Activated naive CD4-positive, alpha-beta T cell treated with anti-CD3 and anti-CD28 coated beads, Interleukin-2, amount 10 ng/mL, durations not matched to agents 7 days and 5 days (primary cell): ENCODE data around the gene RAB30.
"Not testable (repeated sequence)": the region's sequence is repeated elsewhere in the genome, so short reads cannot be mapped to it uniquely, and the experiment has no call there.

Source experiments
- CTCF ChIA-PET: fragments of 350-600 bp; sonication (Branson Sonifier 250); formaldehyde crosslinking; loops from one replicate; lab custom pipeline; 2021; ENCODE audit warnings: antibody characterized with exemption; lab: Charles Lee
- DNase-seq: peaks from one replicate; pipeline ENCODE4 v3.0.0-alpha.2; 2020
- H3K27ac Mint-ChIP-seq: one replicate; pipeline ENCODE4 v1.8.0; 2021; ENCODE audit warnings: mild to moderate bottlenecking, moderate library complexity, mixed read lengths
- H3K27me3 Mint-ChIP-seq: one replicate; pipeline ENCODE4 v1.8.0; 2021; ENCODE audit warnings: mild to moderate bottlenecking, mixed read lengths
- H3K36me3 Mint-ChIP-seq: one replicate; pipeline ENCODE4 v1.8.0; 2021; ENCODE audit warnings: mixed read lengths
- H3K4me1 Mint-ChIP-seq: one replicate; pipeline ENCODE4 v1.8.0; 2021; ENCODE audit warnings: mixed read lengths
- H3K4me3 Mint-ChIP-seq: one replicate; pipeline ENCODE4 v1.8.0; 2021; ENCODE audit warnings: mild to moderate bottlenecking, moderate library complexity, mixed read lengths
- H3K9me3 Mint-ChIP-seq: one replicate; pipeline ENCODE4 v1.8.0; 2021; ENCODE audit warnings: mixed read lengths

The RAB30 gene

GRCh38 chr11:83024270-83024854 is 47.3 kb downstream of the RAB30 start:
- H3K27ac Mint-ChIP-seq: no peak overlapping the region
- peaks cover 4% of the 10 kb centered on the region for H3K36me3 Mint-ChIP-seq
- H3K9me3 Mint-ChIP-seq: no peaks in the 10 kb centered on the region
- peaks cover 15% of the 10 kb centered on the region for H3K4me1 Mint-ChIP-seq
- no peaks in the 10 kb centered on the region for H3K27me3 Mint-ChIP-seq
- no peak overlapping the region for H3K4me3 Mint-ChIP-seq
- CTCF ChIA-PET: interaction anchor here (0.7 kb wide), 1 partner anchor 18 kb away, joined by 3 read pairs; no protein-coding TSS in a partner anchor
- no peak for DNase-seq

- no peak overlapping the region for H3K4me3 Mint-ChIP-seq
- CTCF ChIA-PET: interaction anchor here (1.1 kb wide), 1 partner anchor 8 kb away, joined by 3 read pairs; no protein-coding TSS in a partner anchor
Observed at GRCh38 chr11:83023410-83023809, 48.3 kb downstream of the RAB30 start.

DNA sequence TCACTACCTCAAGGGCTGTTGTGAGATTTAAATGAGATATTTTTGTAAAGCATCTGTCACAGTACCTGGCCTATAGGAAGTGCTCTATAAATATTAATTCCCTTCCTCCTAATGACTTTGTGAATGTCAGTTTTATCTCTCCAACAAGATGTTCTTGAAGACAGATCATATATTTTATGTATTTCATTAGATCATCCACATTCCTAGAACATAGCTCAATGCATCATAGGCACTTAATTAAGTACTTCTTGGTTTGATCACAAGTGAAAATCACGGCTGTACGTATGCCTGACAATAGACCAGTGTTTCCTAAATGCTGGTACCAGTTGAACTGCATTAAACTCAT is 49.9 kb downstream of the RAB30 start:
- Mint-ChIP-seq H3K4me3 (no peak overlapping the region), H3K9me3 (no peaks in the 10 kb centered on the region), H3K4me1 (peaks cover 15% of the 10 kb centered on the region), H3K27me3 (no peaks in the 10 kb centered on the region), H3K36me3 (peaks cover 4% of the 10 kb centered on the region), H3K27ac (no peak overlapping the region)
- CTCF ChIA-PET: no interaction called here
- DNase-seq: no peak

More at GRCh38 chr11:83023410-83023809, 48.3 kb downstream of the RAB30 start:
- DNase-seq: no peak
- Mint-ChIP-seq H3K27me3 (no peaks in the 10 kb centered on the region), H3K27ac (no peak overlapping the region), H3K36me3 (peaks cover 4% of the 10 kb centered on the region), H3K9me3 (no peaks in the 10 kb centered on the region), H3K4me1 (peaks cover 15% of the 10 kb centered on the region)

DNA sequence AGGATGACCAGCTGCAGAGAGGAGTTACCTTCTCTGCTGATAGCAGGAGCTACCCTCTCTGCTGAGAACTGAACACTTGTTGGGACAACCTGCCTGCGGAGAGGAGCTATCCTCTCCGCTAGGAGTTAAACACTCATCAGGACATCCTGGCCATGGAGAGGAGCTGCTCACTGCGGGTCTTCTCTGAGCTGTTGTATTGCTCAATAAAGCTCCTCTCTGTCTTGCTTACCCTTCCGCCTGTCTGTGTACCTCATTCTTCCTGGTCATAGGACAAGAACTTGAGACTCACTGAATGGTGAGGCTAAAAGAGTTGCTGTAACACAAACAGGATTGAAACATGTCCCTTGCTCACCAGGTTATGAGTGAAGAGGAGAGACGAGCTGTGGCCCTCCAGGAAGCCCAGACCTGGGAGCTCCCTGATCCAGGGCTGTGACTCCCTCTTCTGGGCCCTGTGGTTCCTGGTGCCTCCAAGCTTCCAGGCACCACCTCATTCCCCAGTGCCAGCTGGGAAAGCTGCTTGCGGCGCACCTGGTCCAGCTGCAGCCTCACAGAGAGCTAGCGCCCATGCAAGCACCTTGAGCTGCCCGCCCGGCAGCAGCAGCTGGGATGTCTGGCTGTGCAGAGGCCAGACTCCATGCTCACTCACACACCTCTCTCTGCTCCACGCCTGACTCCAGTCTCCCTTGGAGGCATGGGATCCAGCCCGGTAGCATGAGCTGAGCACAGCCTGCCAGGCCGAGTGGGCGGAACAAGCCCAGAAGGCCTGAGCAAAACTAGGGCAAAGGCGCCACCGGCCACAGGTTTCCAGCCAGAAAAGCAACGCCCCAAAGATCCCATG is 50.5 kb downstream of the RAB30 start:
- peaks cover 15% of the 10 kb centered on the region for H3K4me1 Mint-ChIP-seq
- H3K9me3 Mint-ChIP-seq: no peaks in the 10 kb centered on the region
- DNase-seq: no peak
- CTCF ChIA-PET: no interaction called here
- H3K27me3 Mint-ChIP-seq: no peaks in the 10 kb centered on the region
- no peak overlapping the region for H3K27ac Mint-ChIP-seq
- H3K4me3 Mint-ChIP-seq: no peak overlapping the region
- peaks cover under 1% of the 10 kb centered on the region for H3K36me3 Mint-ChIP-seq

DNA sequence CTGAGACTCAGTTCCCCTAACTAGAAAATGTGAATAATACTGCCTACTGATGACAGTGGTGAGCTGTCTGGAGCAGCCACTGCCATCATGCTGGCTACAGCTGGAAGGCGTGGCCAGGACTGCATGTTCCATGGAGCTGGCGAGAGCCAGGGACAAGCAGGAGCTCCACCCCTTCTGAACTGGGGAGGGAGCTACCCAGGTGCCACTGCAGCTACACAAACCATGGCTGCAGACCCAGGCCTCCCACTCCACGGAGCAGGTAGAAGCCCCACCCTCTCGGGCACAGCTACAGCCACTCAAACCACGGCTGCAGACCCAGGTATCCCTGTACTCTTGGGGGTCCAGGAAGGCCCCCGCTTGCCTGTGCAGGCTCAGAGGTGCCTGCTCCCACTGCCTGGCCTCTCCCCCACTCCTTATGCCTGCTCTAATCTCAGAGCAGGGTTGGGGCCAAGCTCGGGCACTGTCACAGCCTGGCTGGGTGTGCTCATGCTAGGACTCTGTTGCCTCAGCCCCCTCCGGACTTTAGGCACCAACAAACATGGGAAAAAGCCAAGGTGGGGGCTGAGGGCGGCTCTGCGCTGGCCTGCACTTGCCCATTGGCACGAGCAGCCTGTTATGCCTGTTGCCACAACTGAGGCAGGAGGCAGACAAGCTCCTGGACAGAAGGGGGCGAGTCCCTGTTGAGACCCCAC is 51.7 kb downstream of the RAB30 start:
- H3K27me3 Mint-ChIP-seq: no peaks in the 10 kb centered on the region
- H3K36me3 Mint-ChIP-seq: no peaks in the 10 kb centered on the region
- CTCF ChIA-PET: no interaction called here
- no peaks in the 10 kb centered on the region for H3K9me3 Mint-ChIP-seq
- H3K4me1 Mint-ChIP-seq: peaks cover 10% of the 10 kb centered on the region
- H3K27ac Mint-ChIP-seq: no peak overlapping the region
- H3K4me3 Mint-ChIP-seq: no peak overlapping the region
- no peak for DNase-seq

DNA sequence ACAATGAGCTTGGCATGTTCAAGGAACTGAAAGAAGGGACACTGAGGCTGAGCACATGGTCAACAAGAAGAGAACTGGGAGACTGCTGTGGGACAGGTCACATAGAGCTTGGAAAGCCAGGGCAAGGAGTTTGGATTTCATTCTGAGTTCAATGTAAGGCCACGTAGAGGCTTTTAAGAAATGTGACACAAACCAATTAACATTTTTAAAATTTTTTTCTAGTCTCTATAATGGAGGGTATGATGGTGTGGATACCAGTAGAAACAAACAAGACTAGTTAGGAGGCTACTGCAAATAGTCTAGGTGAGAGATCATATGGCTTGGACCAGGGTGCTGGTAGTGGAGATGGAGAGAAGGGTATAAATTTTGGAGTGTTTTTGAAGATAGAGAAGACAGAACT is 56.7 kb downstream of the RAB30 start:
- Mint-ChIP-seq H3K4me1 (peaks cover 11% of the 10 kb centered on the region), H3K36me3 (no peaks in the 10 kb centered on the region), H3K27ac (no peak overlapping the region)

DNA sequence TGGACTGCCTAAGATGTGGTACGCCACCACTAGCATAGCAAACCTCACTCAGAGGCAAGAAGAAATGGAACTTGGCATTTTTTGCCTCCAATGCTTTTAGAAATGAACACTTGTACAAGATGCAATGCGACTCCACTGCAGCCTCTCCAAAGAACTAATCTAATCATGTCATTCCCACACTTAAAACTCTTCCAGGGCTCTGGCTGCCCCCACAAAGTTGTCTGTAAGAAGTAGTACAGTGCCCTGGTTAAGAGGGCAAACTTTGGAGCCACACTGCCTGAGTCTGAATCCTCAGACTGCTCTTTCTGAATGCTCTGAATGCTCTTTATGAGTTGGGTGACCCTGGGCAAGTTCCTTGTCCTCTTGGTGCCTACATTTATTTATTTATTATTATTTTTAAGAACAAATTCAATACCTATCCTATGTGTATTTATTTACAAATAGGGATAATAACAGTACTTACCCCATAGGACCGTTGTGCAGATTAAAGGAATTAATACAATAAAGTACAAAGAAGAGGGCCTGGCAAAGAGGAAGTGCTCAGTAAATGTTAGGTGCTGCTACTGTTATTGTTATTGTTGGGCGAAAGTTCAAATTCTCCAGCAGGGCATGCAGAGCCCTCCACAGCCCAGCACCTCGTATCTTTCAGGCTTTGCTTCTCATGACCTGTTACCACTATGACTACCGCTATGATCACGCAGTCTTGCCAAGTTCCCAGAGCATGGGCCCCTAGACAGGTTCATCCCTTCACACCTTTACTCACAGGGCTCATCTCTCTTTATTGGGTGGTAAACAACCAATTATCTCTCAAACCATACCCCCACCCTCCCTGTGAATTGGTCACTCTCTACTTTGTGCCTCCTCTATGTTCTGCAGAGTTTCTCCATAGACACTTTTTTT is 59.3 kb downstream of the RAB30 start:
- Mint-ChIP-seq H3K27ac (no peak overlapping the region), H3K4me1 (peaks cover 26% of the 10 kb centered on the region), H3K27me3 (peaks cover 5% of the 10 kb centered on the region), H3K36me3 (peaks cover 7% of the 10 kb centered on the region), H3K4me3 (no peak overlapping the region), H3K9me3 (no peaks in the 10 kb centered on the region)
- CTCF ChIA-PET: no interaction called here
- no peak for DNase-seq

More for the DNA sequence above, 56.7 kb downstream of the RAB30 start:
- Mint-ChIP-seq H3K4me3 (no peak overlapping the region), H3K9me3 (no peaks in the 10 kb centered on the region), H3K27me3 (peaks cover 5% of the 10 kb centered on the region)
- no peak for DNase-seq
- CTCF ChIA-PET: interaction anchor here (1.4 kb wide), 1 partner anchor 9 kb away, joined by 3 read pairs; no protein-coding TSS in a partner anchor

GRCh38 chr11:83011333-83012167 is 60.1 kb downstream of the RAB30 start:
- H3K4me3 Mint-ChIP-seq: no peak overlapping the region
- no peak for DNase-seq
- H3K9me3 Mint-ChIP-seq: no peaks in the 10 kb centered on the region
- peaks cover 7% of the 10 kb centered on the region for H3K36me3 Mint-ChIP-seq
- CTCF ChIA-PET: no interaction called here
- peaks cover 5% of the 10 kb centered on the region for H3K27me3 Mint-ChIP-seq
- peaks cover 35% of the 10 kb centered on the region for H3K4me1 Mint-ChIP-seq
- no peak overlapping the region for H3K27ac Mint-ChIP-seq

GRCh38 chr11:83009999-83010398 is 61.7 kb downstream of the RAB30 start:
- peaks cover 7% of the 10 kb centered on the region for H3K36me3 Mint-ChIP-seq
- H3K27ac Mint-ChIP-seq: no peak overlapping the region
- no peak for DNase-seq
- H3K4me1 Mint-ChIP-seq: peaks cover 44% of the 10 kb centered on the region
- H3K4me3 Mint-ChIP-seq: no peak overlapping the region
- no peaks in the 10 kb centered on the region for H3K9me3 Mint-ChIP-seq
- peaks cover 5% of the 10 kb centered on the region for H3K27me3 Mint-ChIP-seq
- CTCF ChIA-PET: no interaction called here

DNA sequence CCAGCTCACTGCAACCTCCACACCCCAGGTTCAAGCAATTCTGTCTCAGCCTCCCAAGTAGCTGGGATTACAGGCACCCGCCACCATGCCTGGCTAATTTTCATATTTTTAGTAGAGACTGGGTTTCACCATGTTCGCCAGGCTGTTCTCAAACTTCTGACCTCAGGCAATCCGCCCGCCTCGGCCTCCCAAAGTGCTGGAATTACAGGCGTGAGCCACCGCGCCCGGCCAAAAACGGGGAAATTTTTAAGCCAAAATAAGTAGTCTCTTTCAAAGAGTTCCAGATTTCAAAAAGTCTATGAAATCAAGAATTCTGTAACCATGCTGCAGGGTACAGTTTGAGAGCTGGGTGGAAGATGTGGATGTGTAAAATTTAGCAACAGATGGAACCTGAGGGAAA is 62.6 kb downstream of the RAB30 start:
- peaks cover 44% of the 10 kb centered on the region for H3K4me1 Mint-ChIP-seq
- DNase-seq, H3K9me3 Mint-ChIP-seq, CTCF ChIA-PET, H3K27me3 Mint-ChIP-seq, H3K27ac Mint-ChIP-seq, H3K36me3 Mint-ChIP-seq, H3K4me3 Mint-ChIP-seq: not testable (repeated sequence)

- H3K9me3 Mint-ChIP-seq: no peaks in the 10 kb centered on the region
- H3K4me3 Mint-ChIP-seq: no peak overlapping the region
- CTCF ChIA-PET: no interaction called here
- no peaks in the 10 kb centered on the region for H3K27me3 Mint-ChIP-seq
- no peak for DNase-seq
- peaks cover 40% of the 10 kb centered on the region for H3K4me1 Mint-ChIP-seq
- no peak overlapping the region for H3K27ac Mint-ChIP-seq
- H3K36me3 Mint-ChIP-seq: peaks cover 7% of the 10 kb centered on the region
Observed at GRCh38 chr11:83008581-83008923, 63.1 kb downstream of the RAB30 start.

DNA sequence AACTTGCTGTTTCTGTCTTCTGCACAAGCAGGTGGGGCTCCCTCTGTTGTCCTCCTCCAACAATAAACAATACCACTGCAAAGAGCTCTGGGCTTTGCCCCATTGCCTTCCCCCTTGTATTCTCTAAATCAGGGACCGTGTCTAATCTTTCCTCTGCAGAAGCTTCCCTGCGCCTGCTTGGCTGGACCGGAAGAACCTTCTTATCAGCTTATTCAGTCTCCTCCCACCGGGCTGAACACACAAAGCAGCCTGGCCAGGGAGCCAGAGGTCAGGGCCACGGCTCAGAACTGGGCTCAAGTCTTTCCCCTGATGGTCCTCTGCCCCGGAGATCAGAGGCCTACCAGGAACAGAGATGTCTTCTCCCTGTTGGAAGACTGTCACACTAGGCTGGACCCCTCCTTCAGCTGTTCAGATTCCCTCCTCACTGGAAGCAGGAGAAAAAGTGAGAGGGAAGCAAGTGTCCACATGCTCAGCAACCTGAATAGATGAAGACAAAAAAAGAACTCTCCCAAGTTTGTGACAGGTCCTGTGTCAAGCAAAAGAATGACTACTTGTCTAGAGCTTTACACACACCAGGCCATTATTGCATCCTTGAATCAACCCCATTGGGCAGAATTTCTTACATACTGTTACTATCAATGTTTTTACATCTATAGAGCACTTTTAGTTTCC is 63.7 kb downstream of the RAB30 start:
- no peak overlapping the region for H3K4me3 Mint-ChIP-seq
- CTCF ChIA-PET: interaction anchor here (1.7 to 1.8 kb wide), 2 partner anchors 12 to 54 kb away, joined by 4 to 6 read pairs; no protein-coding TSS in a partner anchor
- H3K36me3 Mint-ChIP-seq: peaks cover 7% of the 10 kb centered on the region
- H3K4me1 Mint-ChIP-seq: peaks cover 40% of the 10 kb centered on the region
- no peaks in the 10 kb centered on the region for H3K9me3 Mint-ChIP-seq
- no peaks in the 10 kb centered on the region for H3K27me3 Mint-ChIP-seq
- H3K27ac Mint-ChIP-seq: no peak overlapping the region
- DNase-seq: no peak

DNA sequence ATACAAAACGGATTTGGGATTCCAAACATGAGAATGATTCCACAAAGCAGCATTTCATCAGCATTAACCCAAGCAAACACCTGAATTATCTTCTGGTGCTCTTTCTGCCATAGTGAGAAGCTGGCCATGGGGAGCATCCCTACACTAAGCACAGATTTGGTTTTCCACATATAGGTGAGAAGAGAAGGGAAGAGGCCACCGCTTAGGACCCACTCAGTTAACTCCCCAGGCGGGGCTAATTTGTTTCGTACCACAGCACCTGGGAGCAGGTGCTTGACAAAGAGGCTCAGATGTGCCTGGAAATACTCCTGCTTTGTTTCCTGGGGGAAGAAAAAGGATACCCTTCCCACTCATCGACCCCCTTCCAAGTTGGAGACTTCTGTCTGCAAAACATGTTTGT is 64.2 kb downstream of the RAB30 start:
- Mint-ChIP-seq H3K36me3 (peaks cover 7% of the 10 kb centered on the region), H3K9me3 (no peaks in the 10 kb centered on the region), H3K4me1 (peaks cover 44% of the 10 kb centered on the region), H3K4me3 (no peak overlapping the region), H3K27me3 (no peaks in the 10 kb centered on the region), H3K27ac (no peak overlapping the region)
- CTCF ChIA-PET: interaction anchor here (0.9 to 1.8 kb wide), 4 partner anchors 12 to 68 kb away, joined by 3 to 6 read pairs (median 4); no protein-coding TSS in a partner anchor
- no peak for DNase-seq
